H9 (cell line): ENCODE measurements around the gene FCF1. TPM values are rescaled to one million over a fixed set of nuclear protein-coding genes. Genes with fewer than 3 reads are reported as not detected.

Experiments used
- DNase-seq: peaks from one replicate; pipeline ENCODE4 v3.0.0-alpha.2; 2017
- H2AFZ ChIP-seq: one replicate; pipeline ENCODE4 v1.6.1; 2013; ENCODE audit warnings: mild to moderate bottlenecking, low read length, control low read depth, moderate library complexity
- H2AK5ac ChIP-seq: 2 replicates; pipeline ENCODE4 v1.6.1; 2013; ENCODE audit warnings: low read length, control low read depth, mixed read lengths; ENCODE audit not compliant: insufficient read length
- H2BK120ac ChIP-seq: one replicate; pipeline ENCODE4 v1.6.1; 2013; ENCODE audit warnings: low read depth, mild to moderate bottlenecking, low read length, control low read depth, inconsistent platforms; ENCODE audit not compliant: poor library complexity, severe bottlenecking
- H2BK12ac ChIP-seq: 2 replicates; pipeline ENCODE4 v1.6.1; 2013; ENCODE audit warnings: low read length, control low read depth, mixed read lengths, low read depth; ENCODE audit not compliant: insufficient read length
- H2BK15ac ChIP-seq: 2 replicates; pipeline ENCODE4 v1.6.1; 2013; ENCODE audit warnings: low read depth, low read length, control low read depth
- H2BK20ac ChIP-seq: one replicate; pipeline ENCODE4 v1.6.1; 2013; ENCODE audit warnings: low read depth, mild to moderate bottlenecking, low read length, control low read depth, inconsistent platforms; ENCODE audit not compliant: poor library complexity, severe bottlenecking
- H2BK5ac ChIP-seq: 2 replicates; pipeline ENCODE4 v1.6.1; 2013; ENCODE audit warnings: low read length, control low read depth, mixed read lengths; ENCODE audit not compliant: insufficient read length
- H3K14ac ChIP-seq: 2 replicates; pipeline ENCODE4 v1.6.1; 2013; ENCODE audit warnings: low read length, control low read depth; ENCODE audit not compliant: insufficient read depth
- H3K18ac ChIP-seq: 2 replicates; pipeline ENCODE4 v1.6.1; 2013; ENCODE audit warnings: low read depth, mild to moderate bottlenecking, mixed read lengths, low read length, control low read depth; ENCODE audit not compliant: insufficient read length
- H3K23ac ChIP-seq: 2 replicates; pipeline ENCODE4 v1.6.1; 2013; ENCODE audit warnings: low read length, control low read depth, mixed read lengths, low read depth; ENCODE audit not compliant: insufficient read length
- H3K23me2 ChIP-seq: 2 replicates; pipeline ENCODE4 v1.6.1; 2013; ENCODE audit warnings: low read depth, mild to moderate bottlenecking, mixed read lengths, low read length, control low read depth; ENCODE audit not compliant: insufficient read length, poor library complexity, severe bottlenecking
- H3K27ac ChIP-seq: 2 replicates; pipeline ENCODE4 v1.5.1; 2013; ENCODE audit warnings: low read length, control low read depth, mixed read lengths, low read depth; ENCODE audit not compliant: insufficient read length
- H3K27me3 ChIP-seq: 2 replicates; pipeline ENCODE4 v1.6.1; 2013; ENCODE audit warnings: low read length, control low read depth, inconsistent platforms; ENCODE audit not compliant: insufficient read depth
- H3K4ac ChIP-seq: 2 replicates; pipeline ENCODE4 v1.6.1; 2013; ENCODE audit warnings: low read depth, mild to moderate bottlenecking, control low read depth, inconsistent platforms, low read length, moderate library complexity
- H3K4me1 ChIP-seq: 2 replicates; pipeline ENCODE4 v1.6.1; 2013; ENCODE audit warnings: low read length, control low read depth, inconsistent platforms; ENCODE audit not compliant: insufficient read depth
- H3K4me2 ChIP-seq: 2 replicates; pipeline ENCODE4 v1.6.1; 2013; ENCODE audit warnings: low read length, control low read depth, mixed read lengths; ENCODE audit not compliant: insufficient read length, insufficient read depth
- H3K56ac ChIP-seq: 2 replicates; pipeline ENCODE4 v1.6.1; 2013; ENCODE audit warnings: low read depth, mild to moderate bottlenecking, mixed read lengths, low read length, control low read depth; ENCODE audit not compliant: insufficient read length
- H3K79me1 ChIP-seq: 2 replicates; pipeline ENCODE4 v1.6.1; 2013; ENCODE audit warnings: low read depth, mild to moderate bottlenecking, moderate library complexity, low read length, control low read depth, inconsistent platforms; ENCODE audit not compliant: insufficient read depth, poor library complexity, severe bottlenecking
- H3K79me2 ChIP-seq: 2 replicates; pipeline ENCODE4 v1.6.1; 2013; ENCODE audit warnings: low read length, control low read depth, inconsistent platforms; ENCODE audit not compliant: insufficient read depth
- H3K9ac ChIP-seq: 2 replicates; pipeline ENCODE4 v1.6.1; 2013; ENCODE audit warnings: low read length, control low read depth, mixed read lengths; ENCODE audit not compliant: insufficient read length; ENCODE audit errors: extremely low read depth
- H3K9me3 ChIP-seq: one replicate; pipeline ENCODE4 v1.6.1; 2013; ENCODE audit warnings: low read depth, low read length, inconsistent platforms; ENCODE audit not compliant: control insufficient read depth
- H3T11ph ChIP-seq: one replicate; pipeline ENCODE4 v1.6.1; 2013; ENCODE audit warnings: mild to moderate bottlenecking, low read length, control low read depth, inconsistent platforms
- H4K20me1 ChIP-seq: one replicate; pipeline ENCODE4 v1.6.1; 2013; ENCODE audit not compliant: control insufficient read depth, insufficient read length, insufficient read depth
- H4K5ac ChIP-seq: 2 replicates; pipeline ENCODE4 v1.6.1; 2013; ENCODE audit warnings: low read depth, mild to moderate bottlenecking, mixed read lengths, low read length, control low read depth; ENCODE audit not compliant: insufficient read length
- H4K8ac ChIP-seq: replicated peaks from 2 replicates; pipeline ENCODE4 v1.6.1; 2013; ENCODE audit warnings: low read length, control low read depth, mixed read lengths, low read depth; ENCODE audit not compliant: insufficient read length
- H4K91ac ChIP-seq: 2 replicates; pipeline ENCODE4 v1.6.1; 2013; ENCODE audit warnings: low read depth, mild to moderate bottlenecking, moderate library complexity, mixed read lengths, low read length, control low read depth; ENCODE audit not compliant: insufficient read length
- H3K27ac Mint-ChIP-seq, 3 experiments: 2 replicates in 2 of 3; 3 replicates in 1 of 3; pipeline ENCODE4 v1.8.0; 2020 to 2021; ENCODE audit warnings: mixed read lengths in 3 of 3, mild to moderate bottlenecking in 1 of 3, moderate library complexity in 1 of 3
- H3K27me3 Mint-ChIP-seq: 2 replicates; pipeline ENCODE4 v1.8.0; 2021; ENCODE audit warnings: low read depth, mild to moderate bottlenecking, moderate library complexity, mixed read lengths
- H3K36me3 Mint-ChIP-seq, 3 experiments: 2 replicates in 2 of 3; 3 replicates in 1 of 3; pipeline ENCODE4 v1.8.0; 2020 to 2021; ENCODE audit warnings: low read depth in 3 of 3, mixed read lengths in 3 of 3; ENCODE audit not compliant: insufficient read depth in 1 of 3
- H3K4me1 Mint-ChIP-seq, 2 experiments: 2 replicates each; pipeline ENCODE4 v1.8.0; 2020; ENCODE audit warnings: mixed read lengths in 2 of 2
- H3K4me3 Mint-ChIP-seq, 2 experiments: 2 replicates in 1 of 2; 3 replicates in 1 of 2; pipeline ENCODE4 v1.8.0; 2020 to 2021; ENCODE audit warnings: mild to moderate bottlenecking in 2 of 2, mixed read lengths in 2 of 2, moderate library complexity in 1 of 2
- H3K9me3 Mint-ChIP-seq, 2 experiments: 2 replicates in 1 of 2; 3 replicates in 1 of 2; pipeline ENCODE4 v1.8.0; 2020; ENCODE audit warnings: mild to moderate bottlenecking in 2 of 2, mixed read lengths in 2 of 2, moderate library complexity in 1 of 2
- WGBS: extraction: QIAGEN DNeasy Blood & Tissue Kit; methylation state at CpG from one replicate; pipeline ENCODE4 v1.1.7; 2013; ENCODE audit warnings: missing lambda C conversion rate, low lambda C conversion rate, mixed read lengths; ENCODE audit not compliant: insufficient read length; ENCODE audit errors: extremely low coverage; 5-methylcytosine and 5-hydroxymethylcytosine counted together
- total RNA-seq: library from RNA; stranded (reverse); gene quantifications from 2 replicates; pipeline ENCODE4 v1.2.1, GENCODE V29; 2021
- TF ChIP-seq, protein P1 (sequence below): fragments of 200-600 bp; sonication (generic); conservative IDR thresholded peaks from 3 replicates; pipeline ENCODE4 v1.8.0; 2021; ENCODE audit warnings: antibody characterized with exemption, mild to moderate bottlenecking

FCF1 gene
- total RNA-seq, 1 experiment from 2014 or later: 87.7 TPM

- Histone ChIP-seq H3K23ac (no peak overlapping the region), H4K8ac (no peak overlapping the region), H3K79me2 (peaks cover 5% of the 10 kb centered on the region; the same call in 1 of the 2 replicates), H3K56ac (no peak overlapping the region), H4K91ac (no peak overlapping the region), H3K27me3 (no peaks in the 10 kb centered on the region), H3K4me1 (no peaks in the 10 kb centered on the region), H2BK20ac (no peak overlapping the region), H3K27ac (no peak overlapping the region), H4K20me1 (no peaks in the 10 kb centered on the region), H3T11ph (no peak overlapping the region), H3K79me1 (peaks cover 3% of the 10 kb centered on the region), H3K4me2 (no peak overlapping the region), H2BK12ac (no peak overlapping the region), H3K23me2 (no peaks in the 10 kb centered on the region), H3K9me3 (no peaks in the 10 kb centered on the region), H2BK120ac (no peak overlapping the region), H2BK5ac (no peak overlapping the region), H3K4ac (no peak overlapping the region), H3K9ac (no peak overlapping the region), H2AK5ac (no peak overlapping the region), H3K18ac (no peak overlapping the region), H2BK15ac (no peak overlapping the region), H3K14ac (no peak overlapping the region), H4K5ac (no peak overlapping the region), H2AFZ (no peak overlapping the region)
- Mint-ChIP-seq H3K9me3 (peaks cover 13 to 19% of the 10 kb centered on the region in 2 experiments), H3K27me3 (no peaks in the 10 kb centered on the region), H3K4me3 (no peak overlapping the region), H3K36me3 (peaks cover 23 to 29% (median 23%) of the 10 kb centered on the region in 3 experiments), H3K27ac (no peak overlapping the region), H3K4me1 (no peaks in the 10 kb centered on the region)
- TF ChIP-seq, protein P1, sequence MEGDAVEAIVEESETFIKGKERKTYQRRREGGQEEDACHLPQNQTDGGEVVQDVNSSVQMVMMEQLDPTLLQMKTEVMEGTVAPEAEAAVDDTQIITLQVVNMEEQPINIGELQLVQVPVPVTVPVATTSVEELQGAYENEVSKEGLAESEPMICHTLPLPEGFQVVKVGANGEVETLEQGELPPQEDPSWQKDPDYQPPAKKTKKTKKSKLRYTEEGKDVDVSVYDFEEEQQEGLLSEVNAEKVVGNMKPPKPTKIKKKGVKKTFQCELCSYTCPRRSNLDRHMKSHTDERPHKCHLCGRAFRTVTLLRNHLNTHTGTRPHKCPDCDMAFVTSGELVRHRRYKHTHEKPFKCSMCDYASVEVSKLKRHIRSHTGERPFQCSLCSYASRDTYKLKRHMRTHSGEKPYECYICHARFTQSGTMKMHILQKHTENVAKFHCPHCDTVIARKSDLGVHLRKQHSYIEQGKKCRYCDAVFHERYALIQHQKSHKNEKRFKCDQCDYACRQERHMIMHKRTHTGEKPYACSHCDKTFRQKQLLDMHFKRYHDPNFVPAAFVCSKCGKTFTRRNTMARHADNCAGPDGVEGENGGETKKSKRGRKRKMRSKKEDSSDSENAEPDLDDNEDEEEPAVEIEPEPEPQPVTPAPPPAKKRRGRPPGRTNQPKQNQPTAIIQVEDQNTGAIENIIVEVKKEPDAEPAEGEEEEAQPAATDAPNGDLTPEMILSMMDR: peak; percentile 28; the same call in 1 of the 3 replicates
- DNase-seq: no peak
- no CpG with 5 or more reads among the region's 2 CpGs for WGBS
These were observed 15.0 kb upstream of the FCF1 start for GRCh38 chr14:74697976-74698375.
